ENCODE measurements around the gene RMI2.

Gene RMI2

DNA sequence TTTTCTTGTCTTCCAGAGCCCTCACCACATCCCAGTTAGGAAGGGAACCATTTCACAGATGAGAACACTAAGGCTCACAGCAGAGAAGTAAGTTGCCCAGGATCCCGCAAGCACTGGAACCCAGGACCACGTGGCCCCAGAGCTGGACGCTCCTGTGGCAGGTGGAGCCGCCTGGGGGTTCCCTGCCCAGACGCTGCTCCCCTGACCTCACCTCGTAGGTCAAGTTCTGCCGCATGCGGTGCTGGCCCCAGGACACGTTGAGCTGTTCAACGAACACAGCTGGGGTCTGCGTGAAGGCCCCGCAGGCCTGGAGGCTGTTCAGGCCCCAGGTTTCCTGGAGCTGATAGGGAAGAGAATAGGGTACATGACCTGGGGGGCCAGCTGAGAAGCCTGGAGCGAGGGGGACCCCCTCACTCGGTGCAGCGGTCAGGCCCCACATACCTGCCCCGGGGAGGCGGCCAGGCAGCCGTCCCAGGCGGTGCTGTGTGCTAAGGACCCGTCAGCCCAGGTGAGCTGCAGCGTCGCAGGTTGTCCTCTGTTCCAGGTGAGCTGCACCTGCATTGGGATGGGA lies 54.1 kb downstream of the RMI2 start:
- no peak for DNase-seq (ENCODE audit: low read depth)

DNA sequence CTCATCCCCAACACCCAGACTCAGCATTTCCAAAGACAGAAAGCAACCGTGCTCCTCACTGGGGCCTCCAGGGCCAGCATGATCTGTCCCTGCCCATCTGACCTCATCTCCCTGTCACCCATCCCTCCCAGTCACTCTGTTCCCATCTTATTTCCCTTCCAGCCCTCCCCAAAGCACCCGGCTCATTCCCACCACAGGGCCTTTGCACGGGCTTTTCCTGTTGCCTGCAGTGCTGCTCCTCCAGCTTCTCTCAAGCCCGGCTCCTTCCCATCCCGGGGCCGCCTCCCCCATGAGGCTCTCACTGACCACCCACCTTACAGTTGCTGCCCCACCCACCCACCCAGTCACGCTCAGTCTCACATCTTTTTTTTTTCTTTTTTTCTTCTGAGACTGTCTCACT lies 54.8 kb downstream of the RMI2 start:
- no peak for DNase-seq (ENCODE audit: low read depth)

Data from stimulated activated CD4-positive, alpha-beta T cell treated with anti-CD3 and anti-CD28 coated beads, Interleukin-2, amount 100 ng/mL, for 4 hours (primary cell).